Sigmoid colon (tissue), 4 donors: Measurements from ENCODE around the gene TIMP2.

Experiments used
- POLR2A ChIP-seq, 2 donors: fragments of 450-650 bp; IDR thresholded peaks; one replicate each; pipeline ENCODE4 v1.6.1; 2016; ENCODE audit warnings: antibody characterized with exemption in 2 of 2, mild to moderate bottlenecking in 2 of 2, moderate library complexity in 2 of 2
- POLR2AphosphoS5 ChIP-seq, 4 donors: sonication (generic); formaldehyde crosslinking; IDR thresholded peaks; one replicate each; pipeline ENCODE4 v1.6.1; 2017; ENCODE audit warnings: antibody characterized with exemption in 4 of 4
- TF ChIP-seq, protein P1 (sequence below), 4 experiments: fragments of 450-650 bp in 3 of 4; fragments of 200-600 bp in 1 of 4; IDR thresholded peaks; one replicate each; pipeline ENCODE4 v1.5.1; 2016 to 2019; ENCODE audit warnings: antibody characterized with exemption in 4 of 4, mild to moderate bottlenecking in 3 of 4, moderate library complexity in 2 of 4

DNA sequence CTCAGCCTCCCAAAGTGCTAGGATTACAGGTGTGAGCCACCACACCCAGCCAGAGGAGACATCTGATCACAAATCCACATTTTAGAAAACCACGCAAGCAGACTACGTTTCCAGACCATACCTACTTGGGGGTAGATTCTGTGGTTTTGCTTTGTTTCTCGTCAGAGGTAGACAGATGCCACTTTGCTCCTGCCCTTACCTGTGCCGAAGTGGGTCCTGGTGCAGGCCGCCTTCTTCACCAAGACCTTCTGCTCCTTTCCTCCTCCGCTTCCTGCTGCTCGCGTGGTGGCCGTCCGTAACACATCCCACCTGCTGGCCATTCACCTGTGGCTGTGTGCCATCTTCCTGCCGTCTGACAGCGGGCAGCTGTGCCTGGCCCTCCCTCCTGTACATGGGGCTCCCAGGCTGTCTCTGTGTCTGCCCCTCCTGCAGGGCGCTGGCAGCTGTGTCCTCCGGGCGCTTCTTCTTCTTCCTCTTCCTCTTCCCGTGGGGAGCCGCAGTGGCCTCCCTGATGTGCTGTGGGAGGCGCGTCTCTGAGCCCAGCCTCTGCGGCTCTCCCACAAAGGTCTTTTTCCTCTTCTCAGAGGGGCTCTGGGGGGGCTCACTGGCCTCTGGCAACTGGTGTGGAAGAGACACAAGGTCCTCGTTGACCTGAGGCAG is 121.9 kb downstream of the TIMP2 start:
- TF ChIP-seq, protein P1, sequence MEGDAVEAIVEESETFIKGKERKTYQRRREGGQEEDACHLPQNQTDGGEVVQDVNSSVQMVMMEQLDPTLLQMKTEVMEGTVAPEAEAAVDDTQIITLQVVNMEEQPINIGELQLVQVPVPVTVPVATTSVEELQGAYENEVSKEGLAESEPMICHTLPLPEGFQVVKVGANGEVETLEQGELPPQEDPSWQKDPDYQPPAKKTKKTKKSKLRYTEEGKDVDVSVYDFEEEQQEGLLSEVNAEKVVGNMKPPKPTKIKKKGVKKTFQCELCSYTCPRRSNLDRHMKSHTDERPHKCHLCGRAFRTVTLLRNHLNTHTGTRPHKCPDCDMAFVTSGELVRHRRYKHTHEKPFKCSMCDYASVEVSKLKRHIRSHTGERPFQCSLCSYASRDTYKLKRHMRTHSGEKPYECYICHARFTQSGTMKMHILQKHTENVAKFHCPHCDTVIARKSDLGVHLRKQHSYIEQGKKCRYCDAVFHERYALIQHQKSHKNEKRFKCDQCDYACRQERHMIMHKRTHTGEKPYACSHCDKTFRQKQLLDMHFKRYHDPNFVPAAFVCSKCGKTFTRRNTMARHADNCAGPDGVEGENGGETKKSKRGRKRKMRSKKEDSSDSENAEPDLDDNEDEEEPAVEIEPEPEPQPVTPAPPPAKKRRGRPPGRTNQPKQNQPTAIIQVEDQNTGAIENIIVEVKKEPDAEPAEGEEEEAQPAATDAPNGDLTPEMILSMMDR (IDR thresholded peaks at IDR 0.05) = no peak
- TF ChIP-seq POLR2A (IDR thresholded peaks at IDR 0.05) (no peak), POLR2AphosphoS5 (IDR thresholded peaks at IDR 0.05) (no peak)
